Suprapubic skin (tissue), 4 donors: ENCODE data around the gene GNAO1.

ENCODE experiments used
- CTCF ChIP-seq, 2 donors: fragments of 200-600 bp in 1 of 2; fragments of 450-650 bp in 1 of 2; sonication (generic) in 1 of 2; IDR thresholded peaks; one replicate each; pipeline ENCODE4 v1.5.1; 2016 to 2019; ENCODE audit warnings: antibody characterized with exemption in 2 of 2, mild to moderate bottlenecking in 1 of 2, moderate library complexity in 1 of 2
- POLR2A ChIP-seq, 2 donors: fragments of 450-650 bp; IDR thresholded peaks; one replicate each; pipeline ENCODE4 v1.6.1; 2017; ENCODE audit warnings: antibody characterized with exemption in 2 of 2, mild to moderate bottlenecking in 2 of 2, moderate library complexity in 2 of 2
- POLR2AphosphoS5 ChIP-seq, 3 donors: sonication (generic); formaldehyde crosslinking; IDR thresholded peaks; one replicate each; pipeline ENCODE4 v1.6.1; 2017; ENCODE audit warnings: antibody characterized with exemption in 3 of 3

GRCh38 chr16:56352351-56353053 is 161.2 kb downstream of the GNAO1 start:
- TF ChIP-seq POLR2AphosphoS5 (IDR thresholded peaks at IDR 0.05): no peak
- TF ChIP-seq CTCF (IDR thresholded peaks at IDR 0.05): no peak
- TF ChIP-seq POLR2A (IDR thresholded peaks at IDR 0.05): no peak
